H1 (cell line): ENCODE measurements around the gene PPP2R5B. TPM values are rescaled to one million over a fixed set of nuclear protein-coding genes. Genes with fewer than 3 reads are reported as not detected.

Experiments used
- CEBPB ChIP-seq: IDR thresholded peaks from 2 replicates; pipeline ENCODE4 v1.6.1; 2012; ENCODE audit warnings: low read depth, low read length
- CHD2 ChIP-seq: IDR thresholded peaks from 2 replicates; pipeline ENCODE4 v1.6.1; 2012; ENCODE audit warnings: low read length, improper control_type of control experiment
- CHD7 ChIP-seq: fragments of 300-600 bp; sonication (generic); IDR thresholded peaks from 2 replicates; pipeline ENCODE4 v1.7.1; 2012; ENCODE audit warnings: low read length, moderate library complexity, mild to moderate bottlenecking, inconsistent platforms; ENCODE audit not compliant: insufficient replicate concordance
- FOSL1 ChIP-seq: IDR thresholded peaks from 2 replicates; pipeline ENCODE4 v1.6.1; 2011; ENCODE audit warnings: mild to moderate bottlenecking, low read depth, low read length, moderate library complexity; ENCODE audit not compliant: insufficient read depth
- POLR2A ChIP-seq, 2 experiments: IDR thresholded peaks; 1 replicate in 1 of 2; 2 replicates in 1 of 2; pipeline ENCODE4 v1.6.1; 2011; ENCODE audit warnings: low read depth in 2 of 2, low read length in 2 of 2, mild to moderate bottlenecking in 2 of 2; ENCODE audit errors: control extremely low read depth in 1 of 2
- RAD21 ChIP-seq, 2 experiments: IDR thresholded peaks in 1 of 2; conservative IDR thresholded peaks in 1 of 2; 2 replicates each; pipeline ENCODE4 v1.6.1; 2011; ENCODE audit warnings: low read depth in 2 of 2, low read length in 2 of 2, improper control_type of control experiment in 1 of 2, inconsistent platforms in 1 of 2, mild to moderate bottlenecking in 1 of 2, moderate library complexity in 1 of 2
- RFX5 ChIP-seq: IDR thresholded peaks from 2 replicates; pipeline ENCODE4 v1.6.1; 2011; ENCODE audit warnings: low read depth, low read length, improper control_type of control experiment, borderline replicate concordance
- SAP30 ChIP-seq: fragments of 300-600 bp; sonication (generic); IDR thresholded peaks from 2 replicates; pipeline ENCODE4 v1.7.1; 2012; ENCODE audit warnings: low read length, moderate library complexity, mild to moderate bottlenecking, inconsistent platforms; ENCODE audit not compliant: insufficient read depth, insufficient replicate concordance
- SIN3A ChIP-seq, 2 experiments: IDR thresholded peaks in 1 of 2; conservative IDR thresholded peaks in 1 of 2; 2 replicates each; pipeline ENCODE4 v1.6.1; 2011 to 2012; ENCODE audit warnings: low read length in 2 of 2, improper control_type of control experiment in 1 of 2, low read depth in 1 of 2, mild to moderate bottlenecking in 1 of 2
- polyA plus RNA-seq, 7 experiments: library from polyadenylated mRNA; depleted of rRNA in 3 of 7; stranded (reverse) in 5 of 7; unstranded in 2 of 7; fragments of >200 nt in 5 of 7; fragments of 200-250 nt in 2 of 7; gene quantifications; 1 replicate in 5 of 7; 2 replicates in 1 of 7; 4 replicates in 1 of 7; pipeline versions ENCODE4 v1.2.1 to v1.2.3, GENCODE V29; 2011 to 2013; ENCODE audit warnings: missing spikeins in 2 of 7, mixed read lengths in 2 of 7
- total RNA-seq: library from RNA; stranded (reverse); fragmentation: NEBNext Ultra II Directional; extraction: Animal tissue kit (Norgen Biotek cat#: 25700); gene quantifications from 2 replicates; pipeline ENCODE4 v1.2.1, GENCODE V29; 2021

The PPP2R5B gene
- total and polyA plus RNA-seq, 2 of the 8 experiments (the other 6 are each of a cell fraction or from before 2014, with no cell fraction given): 4.9 to 5.1 TPM

DNA sequence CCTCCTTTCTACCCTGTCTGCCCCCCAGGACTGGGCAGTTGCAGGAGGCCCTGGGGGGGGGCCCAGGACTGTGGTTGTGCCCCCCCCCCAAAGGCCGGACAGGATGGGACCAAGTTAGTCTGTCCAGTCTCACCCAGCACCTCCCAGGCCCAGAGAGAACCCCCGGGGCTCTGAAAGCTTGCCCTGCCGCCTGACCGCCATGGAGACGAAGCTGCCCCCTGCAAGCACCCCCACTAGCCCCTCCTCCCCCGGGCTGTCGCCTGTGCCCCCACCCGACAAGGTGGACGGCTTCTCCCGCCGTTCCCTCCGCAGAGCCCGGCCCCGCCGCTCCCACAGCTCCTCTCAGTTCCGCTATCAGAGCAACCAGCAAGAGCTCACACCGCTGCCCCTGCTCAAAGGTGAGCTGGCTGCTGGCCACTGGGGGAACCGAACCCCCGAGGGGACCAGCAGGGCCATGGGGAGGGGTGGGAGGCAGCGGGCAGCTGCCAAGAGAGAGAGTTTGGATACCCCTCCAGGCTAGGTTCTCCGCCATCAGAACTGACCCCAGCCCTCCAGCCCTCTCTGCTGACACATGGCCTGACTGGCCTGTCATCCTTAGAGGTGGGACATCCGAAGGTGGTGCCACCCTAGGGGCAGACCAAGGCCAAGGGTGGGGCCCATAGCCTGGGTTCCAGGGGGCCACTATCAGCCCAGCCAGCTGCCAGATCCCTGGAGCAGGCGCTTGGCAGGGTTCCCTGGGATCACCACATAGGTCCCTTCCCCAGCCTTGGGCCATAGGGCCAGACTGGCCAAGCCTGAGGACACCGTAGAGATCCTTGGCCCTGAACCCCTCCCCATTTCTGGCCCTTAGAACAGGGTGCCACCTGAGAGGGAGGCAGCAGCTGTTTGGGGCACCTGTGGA is 1.3 kb downstream of the PPP2R5B start (continued):
- TF ChIP-seq SAP30: no peak
- TF ChIP-seq CEBPB: no peak
- no peak for TF ChIP-seq FOSL1
- TF ChIP-seq RAD21 (IDR thresholded peaks at IDR 0.05 in 1 of 2, conservative IDR thresholded peaks at IDR 0.05 in 1 of 2; ENCODE audit: low read depth in 2 of 2, low read length in 2 of 2): no peak
- TF ChIP-seq SIN3A (conservative IDR thresholded peaks at IDR 0.05 in 1 of 2, IDR thresholded peaks at IDR 0.05 in 1 of 2; ENCODE audit: low read depth in 1 of 2, low read length in 2 of 2): no peak
- TF ChIP-seq CHD7: no peak
- TF ChIP-seq CHD2: no peak
- TF ChIP-seq RFX5: no peak
- TF ChIP-seq POLR2A (IDR thresholded peaks at IDR 0.05; ENCODE audit: control extremely low read depth in 1 of 2, low read depth in 2 of 2, low read length in 2 of 2): no peak
